K562 (cell line): ENCODE measurements around the gene KIF26B. TPM values are rescaled to one million over a fixed set of nuclear protein-coding genes. Genes with fewer than 3 reads are reported as not detected.

ENCODE experiments used
- ATAC-seq: fragments of 200-7000 bp; cut with Tn5 transposase; 3 replicates; pipeline ENCODE4 v1.9.1; 2020; ENCODE audit warnings: moderate library complexity
- BruUV-seq: library from RNA; stranded (reverse); fragments of 400-500 nt; replicated peaks from 2 replicates; lab custom pipeline; 2021; lab: Mats Ljungman, UMichigan
- CTCF ChIA-PET: fragments of 300-600 bp; formaldehyde crosslinking; extraction: SDS; loops from one replicate; lab custom pipeline; 2021; ENCODE audit warnings: low intra/inter-chr PET ratio; lab: Yijun Ruan, JAX
- POLR2A ChIA-PET: fragments of 300-600, 350-650 bp; sonication (Branson Sonifier 250); formaldehyde crosslinking; extraction: SDS; loops from one replicate; lab custom pipeline; 2021; ENCODE audit warnings: antibody characterized with exemption, inconsistent platforms; lab: Yijun Ruan, JAX
- DNase-seq, 4 experiments: peaks; one replicate each; pipeline versions ENCODE4 v3.0.0 to v3.0.0-alpha.2; 2011 to 2018; ENCODE audit warnings: low spot score in 3 of 4, mixed read lengths in 3 of 4; ENCODE audit errors: extremely low read depth in 1 of 4
- FAIRE-seq: peaks from 2 replicates; lab custom pipeline; 2011; peaks lifted over from hg19 to GRCh38; lab: Jason Lieb, UNC
- H2AFZ ChIP-seq: 2 replicates; pipeline ENCODE4 v1.6.0; 2011; ENCODE audit warnings: low read depth, low read length, control low read depth, inconsistent platforms
- H3K27ac ChIP-seq: fragments of 200-600 bp; 3 replicates; pipeline ENCODE4 v1.8.0; 2011; ENCODE audit warnings: low read depth, mild to moderate bottlenecking, control low read depth, inconsistent platforms, low read length, moderate library complexity, mixed read lengths; ENCODE audit errors: extremely low read depth
- H3K27me3 ChIP-seq, 2 experiments: fragments of 300-600 bp in 1 of 2; 2 replicates in 1 of 2; 3 replicates in 1 of 2; pipeline versions ENCODE4 v1.6.0 to v1.8.0; 2011; ENCODE audit warnings: inconsistent platforms in 2 of 2, low read length in 2 of 2, mild to moderate bottlenecking in 1 of 2, mixed read lengths in 1 of 2, moderate library complexity in 1 of 2; ENCODE audit not compliant: control insufficient read depth in 2 of 2, insufficient read depth in 2 of 2
- H3K36me3 ChIP-seq: fragments of 300-600 bp; 3 replicates; pipeline ENCODE4 v1.8.0; 2011; ENCODE audit warnings: mild to moderate bottlenecking, low read length, inconsistent platforms; ENCODE audit not compliant: control insufficient read depth, insufficient read depth
- H3K4me1 ChIP-seq, 2 experiments: fragments of 200-600 bp in 1 of 2; replicated peaks in 1 of 2; 2 replicates in 1 of 2; 3 replicates in 1 of 2; pipeline versions ENCODE4 v1.5.1 to v1.8.0; 2011; ENCODE audit warnings: inconsistent platforms in 2 of 2, low read length in 2 of 2, mild to moderate bottlenecking in 1 of 2, mixed read lengths in 1 of 2, moderate library complexity in 1 of 2; ENCODE audit not compliant: control insufficient read depth in 2 of 2, insufficient read depth in 2 of 2
- H3K4me2 ChIP-seq: 2 replicates; pipeline ENCODE4 v1.6.1; 2011; ENCODE audit warnings: low read length, control low read depth, inconsistent platforms, mixed read lengths; ENCODE audit not compliant: insufficient read depth
- H3K4me3 ChIP-seq: fragments of 200-600 bp; sonication (generic), shearing (Covaris generic); 2 replicates; pipeline ENCODE4 v1.5.1; 2016; ENCODE audit warnings: control low read depth, inconsistent platforms
- H3K79me2 ChIP-seq: fragments of 200-600 bp; 3 replicates; pipeline ENCODE4 v1.8.0; 2011; ENCODE audit warnings: low read length, inconsistent platforms; ENCODE audit not compliant: control insufficient read depth, insufficient read depth
- H3K9ac ChIP-seq, 2 experiments: 2 replicates each; pipeline versions ENCODE4 v1.6.0 to v1.6.1; 2011; ENCODE audit warnings: low read depth in 2 of 2, low read length in 2 of 2, control low read depth in 1 of 2, inconsistent platforms in 1 of 2, mild to moderate bottlenecking in 1 of 2, mixed read lengths in 1 of 2; ENCODE audit not compliant: insufficient read depth in 1 of 2
- H3K9me1 ChIP-seq: one replicate; pipeline ENCODE4 v1.6.0; 2011; ENCODE audit warnings: inconsistent platforms, mild to moderate bottlenecking, low read length, moderate library complexity; ENCODE audit not compliant: control insufficient read depth, insufficient read depth
- H3K9me3 ChIP-seq: replicated peaks from 2 replicates; pipeline ENCODE4 v1.5.1; 2011; ENCODE audit warnings: low read depth, low read length, inconsistent platforms; ENCODE audit not compliant: control insufficient read depth, insufficient read depth
- H4K20me1 ChIP-seq: replicated peaks from 2 replicates; pipeline ENCODE4 v1.6.1; 2011; ENCODE audit warnings: low read length, inconsistent platforms, mixed read lengths; ENCODE audit not compliant: control insufficient read depth, insufficient read depth
- BCOR ChIP-seq: fragments of 450-650 bp; IDR thresholded peaks from 2 replicates; pipeline ENCODE4 v1.6.1; 2016
- CCNT2 ChIP-seq: IDR thresholded peaks from 2 replicates; pipeline ENCODE4 v1.6.1; 2011; ENCODE audit warnings: borderline replicate concordance, low read depth, mild to moderate bottlenecking, moderate library complexity, mixed read lengths, low read length; ENCODE audit not compliant: insufficient read length; ENCODE audit errors: extremely low read depth
- MIER1 ChIP-seq: fragments of 450-650 bp; IDR thresholded peaks from 2 replicates; pipeline ENCODE4 v1.6.1; 2016; ENCODE audit warnings: antibody characterized with exemption, mild to moderate bottlenecking, low read depth
- NBN ChIP-seq: fragments of 450-650 bp; IDR thresholded peaks from 2 replicates; pipeline ENCODE4 v1.6.1; 2016; ENCODE audit warnings: low read depth, mild to moderate bottlenecking
- RBM17 ChIP-seq: fragments of 200-400 bp; formaldehyde crosslinking; IDR thresholded peaks from 2 replicates; pipeline ENCODE4 v1.6.1; 2017; ENCODE audit warnings: low read depth, mild to moderate bottlenecking, low read length, borderline replicate concordance
- RBM22 ChIP-seq: fragments of 200-400 bp; formaldehyde crosslinking; IDR thresholded peaks from 2 replicates; pipeline ENCODE4 v1.6.1; 2018; ENCODE audit warnings: low read length, low read depth; ENCODE audit not compliant: poor library complexity, severe bottlenecking
- RBM39 ChIP-seq: fragments of 200-400 bp; formaldehyde crosslinking; optimal IDR thresholded peaks from 2 replicates; pipeline ENCODE3; 2018; ENCODE audit warnings: low read depth, low read length
- SOX6 ChIP-seq: fragments of 450-650 bp; IDR thresholded peaks from 2 replicates; pipeline ENCODE4 v1.6.1; 2014; ENCODE audit warnings: mild to moderate bottlenecking
- SRSF7 ChIP-seq: fragments of 200-400 bp; formaldehyde crosslinking; optimal IDR thresholded peaks from 2 replicates; pipeline ENCODE3; 2017; ENCODE audit warnings: mild to moderate bottlenecking, low read depth, low read length
- WGBS: fragments of 100-300 bp; shearing (Covaris generic); methylation state at CpG from one replicate; pipeline ENCODE4 v1.1.6; 2016; ENCODE audit warnings: low coverage, mixed read lengths; ENCODE audit not compliant: insufficient coverage; ENCODE audit errors: missing lambda C conversion rate; 5-methylcytosine and 5-hydroxymethylcytosine counted together
- in situ Hi-C: fragments of 300-500 bp; cut with MboI; formaldehyde crosslinking; loops from 4 replicates; pipeline ENCODE4 v1.15.0; 2018; ENCODE audit warnings: inconsistent platforms, mixed read lengths
- intact Hi-C: fragments of 100-400 bp; cut with micrococcal nuclease; formaldehyde crosslinking; loops from 2 replicates; pipeline ENCODE4 v1.14.2; 2022
- polyA plus RNA-seq, 8 experiments: library from polyadenylated mRNA; depleted of rRNA in 4 of 8; stranded (reverse) in 5 of 8; unstranded in 3 of 8; fragments of >200 nt; fragmentation: Nextera tagmentation in 2 of 8; fragmentation: Illumina TruSeq in 1 of 8; extraction: Ambion mirVana in 2 of 8; extraction: Trizol in 1 of 8; gene quantifications; 2 replicates each; pipeline versions ENCODE4 v1.2.1 to v1.2.3, GENCODE V29; 2011 to 2014; ENCODE audit warnings: inconsistent platforms in 1 of 8, missing spikeins in 1 of 8
- small RNA-seq: library from RNA; depleted of rRNA; stranded (forward); fragments of <200 nt; gene quantifications from one replicate; pipeline ENCODE3, GENCODE V24; 2014
- total RNA-seq, 7 experiments: library from RNA; depleted of rRNA in 6 of 7; stranded (reverse); fragments of >200 nt in 6 of 7; fragmentation: Illumina TruSeq in 2 of 7; extraction: Trizol in 2 of 7; gene quantifications; 2 replicates each; pipeline versions ENCODE4 v1.2.1 to v1.2.3, GENCODE V29; 2011 to 2021; ENCODE audit warnings: low replicate concordance in 1 of 7

KIF26B gene
- total and polyA plus RNA-seq, 9 of the 15 experiments (the other 6 are each of a cell fraction or from before 2014, with no cell fraction given) = 0.02 to 0.08 (median 0.03) TPM; not detected in 6

DNA sequence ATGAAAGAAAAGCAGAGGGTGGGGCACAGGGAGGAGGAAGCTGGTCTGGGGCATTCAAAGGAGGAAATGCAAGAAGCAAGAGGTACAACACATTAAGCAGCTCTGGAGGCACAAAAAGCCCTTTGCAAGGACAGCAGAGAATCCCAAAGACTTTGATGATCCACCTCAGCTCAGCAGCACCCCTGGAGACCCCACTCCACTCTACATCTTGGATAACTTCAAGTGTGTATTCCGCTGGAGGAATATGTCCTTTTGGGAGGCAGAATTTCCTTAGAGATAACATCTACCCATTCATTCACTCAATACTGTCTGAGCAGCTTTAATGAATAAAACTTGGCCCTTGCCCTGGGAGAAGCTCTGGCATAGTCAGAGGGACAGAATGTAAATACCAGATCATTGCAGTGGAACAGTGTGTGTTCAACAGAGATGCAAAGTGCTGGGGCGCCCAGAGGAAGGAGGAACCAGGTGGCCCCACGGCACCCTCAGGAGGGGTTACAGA lies 599.7 kb downstream of the KIF26B start:
- DNase-seq = no peak
- Histone ChIP-seq H3K4me1 (no peaks in the 10 kb centered on the region), H2AFZ (no peak overlapping the region), H3K27ac (no peak overlapping the region), H4K20me1 (no peaks in the 10 kb centered on the region), H3K9me1 (no peaks in the 10 kb centered on the region), H3K36me3 (peaks cover 55% of the 10 kb centered on the region; the same call in 2 of the 3 replicates), H3K9me3 (no peaks in the 10 kb centered on the region), H3K79me2 (no peaks in the 10 kb centered on the region), H3K27me3 (no peaks in the 10 kb centered on the region; a peak in 1 of 5 replicates), H3K4me2 (no peak overlapping the region), H3K9ac (no peak overlapping the region), H3K4me3 (no peak overlapping the region)
- CTCF ChIA-PET = no interaction called here
- in situ Hi-C loops (no loop called here), intact Hi-C loops (no loop called here)
- TF ChIP-seq RBM17 (no peak), CCNT2 (no peak), SRSF7 (no peak), BCOR (no peak), MIER1 (no peak), RBM39 (no peak), SOX6 (no peak), NBN (no peak), RBM22 (no peak)
- POLR2A ChIA-PET = no interaction called here
- ATAC-seq = no peak
- no TSS peak for BruUV-seq
- 90% methylated on average over 3 of the region's 3 CpGs for WGBS
- no peak for FAIRE-seq

Small RNAs within 50 kb of the gene (small RNA-seq; reads per million reads assigned to genes)
- not detected for gene DNAJC19P8
- not detected for gene RNU1-132P
